Measurements from ENCODE around the gene SLCO4A1. TPM values are rescaled to one million over a fixed set of nuclear protein-coding genes. Genes with fewer than 3 reads are reported as not detected.

SLCO4A1 gene
- total and polyA plus RNA-seq, 7 donors, result 3.6 to 26.3 (median 5.7) TPM

- no peak overlapping the region for H3K4me3 ChIP-seq
- TF ChIP-seq POLR2AphosphoS5 (IDR thresholded peaks at IDR 0.05) (peak in 1 of 4 donors; percentile 36), EP300 (IDR thresholded peaks at IDR 0.05) (no peak)
- H3K27ac ChIP-seq, result no peak overlapping the region
- whole genome bisulfite sequencing, 2 donors, result 12 to 37% methylated on average over 15 of the region's 15 CpGs
- intact Hi-C loops (cut with DNase I), result no loop called here
- H3K36me3 ChIP-seq, result no peaks in the 10 kb centered on the region
- H3K27me3 ChIP-seq, result peaks cover 8 to 88% (median 28%) of the 10 kb centered on the region in 3 donors
- peaks cover 0 to 4% (median 0%) of the 10 kb centered on the region in 4 donors for H3K4me1 ChIP-seq
- H3K9me3 ChIP-seq, result no peaks in the 10 kb centered on the region
- no peak for DNase-seq
Observed at GRCh38 chr20:62595491-62595890, 46.8 kb upstream of the SLCO4A1 start.

- TF ChIP-seq POLR2A (IDR thresholded peaks at IDR 0.05) (no peak), EP300 (IDR thresholded peaks at IDR 0.05) (no peak), POLR2AphosphoS5 (IDR thresholded peaks at IDR 0.05) (no peak)
- no peaks in the 10 kb centered on the region for H3K36me3 ChIP-seq
- no peak overlapping the region for H3K4me3 ChIP-seq
- no peak overlapping the region for H3K27ac ChIP-seq
- H3K27me3 ChIP-seq, result peaks cover 10 to 86% (median 32%) of the 10 kb centered on the region in 3 donors
- no peak for DNase-seq
- peaks cover 0 to 4% (median 0%) of the 10 kb centered on the region in 4 donors for H3K4me1 ChIP-seq
- H3K9me3 ChIP-seq, result no peaks in the 10 kb centered on the region
- WGBS, 2 donors, result 26 to 66% methylated on average over 18 of the region's 18 CpGs
- intact Hi-C loops (cut with DNase I), result no loop called here
Observed at GRCh38 chr20:62596486-62596885, 45.8 kb upstream of the SLCO4A1 start.

GRCh38 chr20:62596921-62597320, 45.4 kb upstream of the SLCO4A1 start:
- TF ChIP-seq EP300 (IDR thresholded peaks at IDR 0.05), result no peak
- no peak for TF ChIP-seq POLR2A (IDR thresholded peaks at IDR 0.05)
- TF ChIP-seq CTCF (IDR thresholded peaks at IDR 0.05), result no peak
- TF ChIP-seq POLR2AphosphoS5 (IDR thresholded peaks at IDR 0.05), result no peak
- WGBS, 2 donors, result 73 to 85% methylated on average over 10 of the region's 10 CpGs
- no peak overlapping the region for H3K4me3 ChIP-seq
- no peak for DNase-seq
- H3K9me3 ChIP-seq, result no peaks in the 10 kb centered on the region
- peaks cover 0 to 4% (median 0%) of the 10 kb centered on the region in 4 donors for H3K4me1 ChIP-seq
- no peak overlapping the region for H3K27ac ChIP-seq
- peaks cover 10 to 86% (median 31%) of the 10 kb centered on the region in 3 donors for H3K27me3 ChIP-seq
- no peaks in the 10 kb centered on the region for H3K36me3 ChIP-seq
- intact Hi-C loops (cut with DNase I), result no loop called here

- no peak for TF ChIP-seq POLR2A (IDR thresholded peaks at IDR 0.05)
- TF ChIP-seq EP300 (IDR thresholded peaks at IDR 0.05), result no peak
- no peak for TF ChIP-seq CTCF (IDR thresholded peaks at IDR 0.05)
- no peak for TF ChIP-seq POLR2AphosphoS5 (IDR thresholded peaks at IDR 0.05)
- no peak for DNase-seq
- Histone ChIP-seq H3K4me1 (peaks cover 0 to 5% (median 0%) of the 10 kb centered on the region in 4 donors), H3K4me3 (no peak overlapping the region), H3K27me3 (peaks cover 10 to 80% (median 24%) of the 10 kb centered on the region in 3 donors), H3K36me3 (no peaks in the 10 kb centered on the region), H3K9me3 (no peaks in the 10 kb centered on the region), H3K27ac (no peak overlapping the region)
- WGBS, 2 donors, result 78 to 86% methylated on average over 15 of the region's 15 CpGs
- intact Hi-C loops (cut with DNase I), result no loop called here
Observed at GRCh38 chr20:62597416-62598115, 44.7 kb upstream of the SLCO4A1 start.

- intact Hi-C loops (cut with DNase I), result no loop called here
- Histone ChIP-seq H3K4me3 (no peak overlapping the region), H3K9me3 (no peaks in the 10 kb centered on the region), H3K27me3 (peaks cover 10 to 84% (median 30%) of the 10 kb centered on the region in 3 donors), H3K27ac (no peak overlapping the region), H3K4me1 (peaks cover 0 to 17% (median 9%) of the 10 kb centered on the region in 4 donors), H3K36me3 (no peaks in the 10 kb centered on the region)
- no peak for DNase-seq
- 41 to 79% methylated on average over 13 of the region's 13 CpGs for WGBS, 2 donors
- TF ChIP-seq CTCF (IDR thresholded peaks at IDR 0.05), result no peak
- no peak for TF ChIP-seq EP300 (IDR thresholded peaks at IDR 0.05)
- TF ChIP-seq POLR2A (IDR thresholded peaks at IDR 0.05), result no peak
Observed at GRCh38 chr20:62598761-62599194, 43.5 kb upstream of the SLCO4A1 start.

Measured in sigmoid colon (tissue), 7 donors.